ENCODE results near the gene CD82. TPM values are rescaled to one million over a fixed set of nuclear protein-coding genes. Genes with fewer than 3 reads are reported as not detected.

The CD82 gene, protein sequence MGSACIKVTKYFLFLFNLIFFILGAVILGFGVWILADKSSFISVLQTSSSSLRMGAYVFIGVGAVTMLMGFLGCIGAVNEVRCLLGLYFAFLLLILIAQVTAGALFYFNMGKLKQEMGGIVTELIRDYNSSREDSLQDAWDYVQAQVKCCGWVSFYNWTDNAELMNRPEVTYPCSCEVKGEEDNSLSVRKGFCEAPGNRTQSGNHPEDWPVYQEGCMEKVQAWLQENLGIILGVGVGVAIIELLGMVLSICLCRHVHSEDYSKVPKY
- total RNA-seq (2022) (26.4 and 32.6 TPM in 2 replicates), Bru-seq, nascent RNA (percentile 35 among the genes with signal in this experiment), BruChase-seq, experiment 1, labeled RNA remaining after a 6-hour chase (percentile 31 among the genes with signal in this experiment), BruChase-seq, experiment 2, labeled RNA remaining after a 2-hour chase (percentile 26 among the genes with signal in this experiment)
- long read RNA-seq, transcript CD82-201 (10 exons, 2,289 nt) = major isoform, 17 of 22 reads
- long read RNA-seq, partial matches to known transcripts = 1 of 22 reads
- long read RNA-seq, other reads (novel, unspliced or antisense) = 4 of 22 reads

DNA sequence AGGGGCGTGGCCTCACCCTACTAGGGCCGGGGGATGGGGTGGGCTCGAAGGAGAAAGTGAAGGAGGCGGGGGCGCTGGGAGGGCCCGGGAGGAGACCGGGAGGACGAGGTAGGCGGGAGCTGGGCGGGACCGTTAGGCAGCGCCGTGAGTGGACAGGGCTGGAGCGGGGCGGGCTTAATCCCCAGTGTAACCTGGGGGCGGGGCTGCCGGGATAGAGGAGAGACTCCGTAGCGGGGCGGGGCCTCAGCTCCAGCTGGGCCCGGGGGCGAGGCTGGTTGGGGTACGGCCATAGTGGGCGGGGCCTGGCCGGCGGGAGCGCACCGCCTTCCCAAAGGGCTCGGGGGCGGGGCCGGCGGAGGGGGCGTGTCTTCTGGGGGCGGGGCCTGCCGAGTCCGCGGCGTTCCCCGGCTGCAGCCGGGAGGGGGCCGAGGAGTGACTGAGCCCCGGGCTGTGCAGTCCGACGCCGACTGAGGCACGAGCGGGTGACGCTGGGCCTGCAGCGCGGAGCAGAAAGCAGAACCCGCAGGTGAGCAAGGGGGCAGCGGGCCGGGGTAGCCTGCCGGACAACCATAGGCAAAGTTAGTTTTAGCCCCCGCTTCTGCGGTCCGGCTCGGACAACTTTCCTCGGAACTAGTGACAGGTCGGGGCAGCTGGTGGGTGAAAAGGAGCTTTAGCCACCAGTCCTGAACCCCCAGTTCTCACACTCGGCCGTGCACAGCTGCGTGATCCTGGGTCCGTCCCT, at the start of gene CD82:
TSS of gene CD82 (plus strand) at position 453 of the 742 bp plus-strand sequence. CDS start 29,000 bp downstream, outside the sequence.
- Mint-ChIP-seq H3K4me1 (ENCODE audit: low read depth, unreplicated experiment) (peaks cover 39% of the 10 kb centered on the region), H3K36me3 (ENCODE audit: insufficient read depth, unreplicated experiment) (peaks cover 24% of the 10 kb centered on the region), H3K4me3 (ENCODE audit: low read depth, unreplicated experiment) (peak within 1 kb of the TSS; percentile 83), H3K27me3 (ENCODE audit: unreplicated experiment) (no peaks in the 10 kb centered on the region), H3K27ac (ENCODE audit: unreplicated experiment) (peak within 1 kb of the TSS; percentile 69), H3K9me3 (ENCODE audit: low read depth, unreplicated experiment) (no peaks in the 10 kb centered on the region)
- CTCF ChIA-PET = interaction anchor here (0.7 to 2.4 kb wide), 5 partner anchors 9 to 171 kb away, joined by 3 to 14 read pairs (median 9); no protein-coding TSS in a partner anchor
- DNase-seq = peak; percentile 100
- TF ChIP-seq, protein P1, sequence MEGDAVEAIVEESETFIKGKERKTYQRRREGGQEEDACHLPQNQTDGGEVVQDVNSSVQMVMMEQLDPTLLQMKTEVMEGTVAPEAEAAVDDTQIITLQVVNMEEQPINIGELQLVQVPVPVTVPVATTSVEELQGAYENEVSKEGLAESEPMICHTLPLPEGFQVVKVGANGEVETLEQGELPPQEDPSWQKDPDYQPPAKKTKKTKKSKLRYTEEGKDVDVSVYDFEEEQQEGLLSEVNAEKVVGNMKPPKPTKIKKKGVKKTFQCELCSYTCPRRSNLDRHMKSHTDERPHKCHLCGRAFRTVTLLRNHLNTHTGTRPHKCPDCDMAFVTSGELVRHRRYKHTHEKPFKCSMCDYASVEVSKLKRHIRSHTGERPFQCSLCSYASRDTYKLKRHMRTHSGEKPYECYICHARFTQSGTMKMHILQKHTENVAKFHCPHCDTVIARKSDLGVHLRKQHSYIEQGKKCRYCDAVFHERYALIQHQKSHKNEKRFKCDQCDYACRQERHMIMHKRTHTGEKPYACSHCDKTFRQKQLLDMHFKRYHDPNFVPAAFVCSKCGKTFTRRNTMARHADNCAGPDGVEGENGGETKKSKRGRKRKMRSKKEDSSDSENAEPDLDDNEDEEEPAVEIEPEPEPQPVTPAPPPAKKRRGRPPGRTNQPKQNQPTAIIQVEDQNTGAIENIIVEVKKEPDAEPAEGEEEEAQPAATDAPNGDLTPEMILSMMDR (IDR thresholded peaks at IDR 0.05; ENCODE audit: unreplicated experiment) = no peak
- no TSS peak for BruUV-seq (replicated peaks)
- intact Hi-C loops (cut with micrococcal nuclease; ENCODE audit: unreplicated experiment) = no loop called here

DNA sequence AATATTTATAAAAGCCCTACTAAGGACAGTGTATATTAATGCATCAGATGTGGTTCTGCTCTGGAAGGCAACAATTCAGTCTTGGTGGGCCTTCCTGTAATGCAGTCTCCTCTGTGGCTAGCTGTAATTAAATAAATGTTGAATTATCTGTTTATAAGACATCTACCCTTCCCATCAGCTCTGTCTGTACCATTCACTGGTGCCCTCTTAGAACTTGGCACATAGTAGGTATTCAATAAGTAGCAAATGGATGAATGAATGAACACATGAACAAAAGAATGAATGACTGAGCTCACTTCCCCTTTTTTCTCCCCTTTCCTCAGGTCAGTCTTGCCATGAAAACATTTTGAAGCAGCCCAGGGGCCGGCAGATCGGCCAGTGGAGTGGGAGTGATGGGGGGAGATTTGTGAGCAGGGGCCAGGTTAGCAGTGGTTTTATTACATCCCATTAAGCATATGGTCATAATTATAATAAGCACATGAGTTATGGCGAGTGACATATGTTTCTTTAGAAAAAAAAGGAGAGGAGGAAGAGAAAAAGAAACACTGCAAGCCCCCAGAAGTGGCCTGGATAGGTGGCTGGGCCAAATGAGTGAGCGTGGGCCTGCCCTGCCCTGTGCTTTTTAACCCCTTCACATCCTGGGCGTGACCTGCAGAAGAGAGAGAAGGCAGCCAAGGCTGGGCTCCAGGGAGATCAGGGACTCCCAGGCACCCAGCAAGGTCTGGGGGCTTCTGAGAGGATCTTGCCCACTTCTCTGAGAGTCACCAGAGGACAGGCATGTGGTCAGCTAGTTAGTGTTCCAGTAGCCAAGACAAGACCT, 48.6 kb upstream of the CD82 start:
- BruUV-seq (replicated peaks) = no TSS peak
- Mint-ChIP-seq H3K36me3 (ENCODE audit: insufficient read depth, unreplicated experiment) (no peaks in the 10 kb centered on the region), H3K9me3 (ENCODE audit: low read depth, unreplicated experiment) (no peaks in the 10 kb centered on the region), H3K27me3 (ENCODE audit: unreplicated experiment) (peaks cover 94% of the 10 kb centered on the region), H3K27ac (ENCODE audit: unreplicated experiment) (no peak overlapping the region), H3K4me1 (ENCODE audit: low read depth, unreplicated experiment) (no peaks in the 10 kb centered on the region), H3K4me3 (ENCODE audit: low read depth, unreplicated experiment) (no peak overlapping the region)
- DNase-seq = no peak
- CTCF ChIA-PET = no interaction called here
- TF ChIP-seq, protein P1 (IDR thresholded peaks at IDR 0.05; ENCODE audit: unreplicated experiment) = no peak
- intact Hi-C loops (cut with micrococcal nuclease; ENCODE audit: unreplicated experiment) = no loop called here

DNA sequence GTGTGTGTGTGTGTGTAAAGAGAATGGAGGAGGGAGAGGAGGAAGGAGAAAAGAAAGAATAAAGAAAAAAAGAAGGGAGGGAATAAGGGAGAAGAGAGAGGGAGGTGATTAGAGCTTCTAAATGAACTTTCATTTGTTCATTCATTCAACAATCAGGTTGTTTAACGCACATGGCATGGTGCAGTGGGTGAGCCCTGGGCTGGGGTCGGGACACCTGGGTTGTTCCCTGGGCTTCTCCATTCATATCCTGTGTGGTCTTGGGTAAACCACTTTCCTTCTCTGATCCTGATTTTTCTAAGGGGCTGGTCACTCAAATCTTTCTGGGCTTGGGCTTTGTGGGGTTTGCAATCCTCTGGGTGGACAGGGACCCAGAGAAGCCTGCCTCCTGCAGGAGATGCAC, 47.9 kb upstream of the CD82 start:
- BruUV-seq (replicated peaks) = no TSS peak
- Mint-ChIP-seq H3K4me1 (ENCODE audit: low read depth, unreplicated experiment) (no peaks in the 10 kb centered on the region), H3K27ac (ENCODE audit: unreplicated experiment) (no peak overlapping the region), H3K27me3 (ENCODE audit: unreplicated experiment) (peaks cover 94% of the 10 kb centered on the region), H3K9me3 (ENCODE audit: low read depth, unreplicated experiment) (no peaks in the 10 kb centered on the region), H3K36me3 (ENCODE audit: insufficient read depth, unreplicated experiment) (no peaks in the 10 kb centered on the region), H3K4me3 (ENCODE audit: low read depth, unreplicated experiment) (no peak overlapping the region)
- DNase-seq = no peak
- intact Hi-C loops (cut with micrococcal nuclease; ENCODE audit: unreplicated experiment) = no loop called here
- CTCF ChIA-PET = no interaction called here
- TF ChIP-seq, protein P1 (IDR thresholded peaks at IDR 0.05; ENCODE audit: unreplicated experiment) = no peak

DNA sequence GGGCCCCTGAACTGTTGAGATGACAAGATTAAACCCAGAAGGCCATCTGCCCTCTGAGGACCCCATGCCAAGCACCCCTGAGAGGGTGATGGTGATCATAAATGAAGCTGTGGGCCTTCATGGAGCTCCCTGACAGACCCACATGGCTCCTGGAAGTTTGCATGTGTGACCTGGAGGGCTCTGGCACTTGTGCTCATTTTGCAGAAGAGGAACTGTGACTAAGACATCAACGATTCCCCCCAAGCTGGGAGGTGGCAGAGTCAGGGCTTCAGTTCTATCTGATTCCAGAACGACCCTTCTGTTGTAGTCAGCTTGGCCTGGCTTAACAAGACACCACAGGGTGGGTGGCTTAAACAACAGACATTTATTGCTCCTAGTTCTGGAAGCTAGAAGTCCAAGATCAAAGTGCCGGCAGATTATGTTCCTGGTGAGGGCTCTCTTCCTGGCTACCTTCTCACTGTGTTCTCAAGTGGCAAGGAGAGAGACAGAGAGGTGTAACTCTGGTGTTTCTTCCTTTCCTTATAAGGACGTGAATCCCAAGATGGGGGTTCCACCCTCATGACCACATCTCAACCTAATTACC, 46.4 kb upstream of the CD82 start:
- intact Hi-C loops (cut with micrococcal nuclease; ENCODE audit: unreplicated experiment) = no loop called here

More for the DNA sequence above, 46.4 kb upstream of the CD82 start:
- BruUV-seq (replicated peaks) = no TSS peak
- Mint-ChIP-seq H3K36me3 (ENCODE audit: insufficient read depth, unreplicated experiment) (no peaks in the 10 kb centered on the region), H3K9me3 (ENCODE audit: low read depth, unreplicated experiment) (no peaks in the 10 kb centered on the region), H3K27me3 (ENCODE audit: unreplicated experiment) (peaks cover 88% of the 10 kb centered on the region), H3K4me3 (ENCODE audit: low read depth, unreplicated experiment) (no peak overlapping the region), H3K4me1 (ENCODE audit: low read depth, unreplicated experiment) (no peaks in the 10 kb centered on the region), H3K27ac (ENCODE audit: unreplicated experiment) (no peak overlapping the region)
- DNase-seq = no peak
- CTCF ChIA-PET = no interaction called here
- TF ChIP-seq, protein P1 (IDR thresholded peaks at IDR 0.05; ENCODE audit: unreplicated experiment) = no peak
